GM18868 (cell line): ENCODE measurements around the gene NET1.

Experiments used
- ATAC-seq: cut with Tn5 transposase; IDR thresholded peaks from one replicate; pipeline ENCODE4 v1.9.1; 2021; ENCODE audit warnings: mild to moderate bottlenecking, moderate library complexity; ENCODE audit not compliant: unreplicated experiment

NET1 gene

DNA sequence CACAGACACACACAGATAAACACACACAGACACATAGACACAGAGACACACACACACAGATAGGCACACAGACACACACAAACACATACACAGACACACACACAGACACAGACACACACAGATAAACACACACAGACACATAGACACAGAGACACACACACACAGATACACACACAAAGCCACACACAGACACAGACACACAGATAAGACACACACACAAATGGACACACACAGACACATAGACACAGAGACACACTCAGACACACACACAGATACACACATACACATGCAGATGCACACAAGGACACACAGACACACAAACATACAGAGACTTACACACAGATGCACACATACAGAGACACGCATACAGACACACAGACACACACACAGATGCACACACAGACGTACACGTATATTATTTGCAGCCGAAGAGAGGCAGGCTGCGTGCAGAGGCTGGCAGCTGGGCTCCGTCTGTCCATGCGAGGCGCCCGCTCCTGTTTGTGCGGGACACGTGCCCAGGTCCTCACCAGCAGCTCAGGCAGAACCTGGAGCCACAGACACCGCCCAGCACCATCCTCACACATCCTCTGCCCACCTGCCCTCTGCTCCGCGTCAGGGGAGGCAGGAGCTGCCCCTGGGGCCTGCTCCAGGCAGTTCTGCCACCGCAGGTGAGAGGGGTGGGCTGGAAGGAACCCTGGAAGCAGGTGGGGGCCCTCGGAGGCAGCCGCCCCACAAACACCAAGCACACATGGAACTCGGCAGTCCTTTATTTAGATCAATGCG lies 85.8 kb downstream of the NET1 start:
- ATAC-seq: no peak

DNA sequence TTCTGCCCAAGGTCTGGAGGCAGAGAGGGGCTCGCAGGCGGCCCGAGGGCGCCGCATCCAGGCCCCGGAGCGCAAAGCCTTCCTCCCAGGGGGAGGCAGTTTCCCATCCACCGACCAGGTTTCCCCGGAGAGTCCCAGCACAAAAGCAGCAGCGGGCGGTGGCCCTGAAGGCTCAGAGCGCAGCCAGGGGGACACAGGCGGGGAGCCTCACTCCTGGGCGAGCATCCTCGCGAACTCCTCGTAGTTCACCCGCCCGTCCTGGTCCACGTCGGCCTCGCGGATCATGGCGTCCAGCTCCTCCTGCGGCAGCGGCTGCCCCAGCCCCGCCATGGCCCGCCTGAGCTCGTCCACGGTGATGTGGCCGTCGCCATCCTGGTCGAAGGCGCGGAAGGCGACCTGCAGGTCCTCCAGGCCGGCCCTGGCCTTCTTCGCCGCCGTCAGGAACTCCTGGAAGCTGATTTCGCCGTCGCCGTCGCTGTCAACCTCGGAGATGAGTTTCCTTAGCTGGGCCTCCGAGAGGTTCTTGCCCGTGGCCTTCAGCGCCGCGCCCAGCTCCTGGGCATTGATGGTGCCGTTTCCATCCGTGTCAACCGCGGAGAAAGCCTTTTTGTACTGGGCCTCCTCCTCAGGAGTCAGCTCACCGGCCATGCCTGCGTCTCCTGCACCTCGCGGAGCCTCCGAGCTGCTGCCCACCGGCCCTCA lies 86.6 kb downstream of the NET1 start:
- no peak for ATAC-seq

DNA sequence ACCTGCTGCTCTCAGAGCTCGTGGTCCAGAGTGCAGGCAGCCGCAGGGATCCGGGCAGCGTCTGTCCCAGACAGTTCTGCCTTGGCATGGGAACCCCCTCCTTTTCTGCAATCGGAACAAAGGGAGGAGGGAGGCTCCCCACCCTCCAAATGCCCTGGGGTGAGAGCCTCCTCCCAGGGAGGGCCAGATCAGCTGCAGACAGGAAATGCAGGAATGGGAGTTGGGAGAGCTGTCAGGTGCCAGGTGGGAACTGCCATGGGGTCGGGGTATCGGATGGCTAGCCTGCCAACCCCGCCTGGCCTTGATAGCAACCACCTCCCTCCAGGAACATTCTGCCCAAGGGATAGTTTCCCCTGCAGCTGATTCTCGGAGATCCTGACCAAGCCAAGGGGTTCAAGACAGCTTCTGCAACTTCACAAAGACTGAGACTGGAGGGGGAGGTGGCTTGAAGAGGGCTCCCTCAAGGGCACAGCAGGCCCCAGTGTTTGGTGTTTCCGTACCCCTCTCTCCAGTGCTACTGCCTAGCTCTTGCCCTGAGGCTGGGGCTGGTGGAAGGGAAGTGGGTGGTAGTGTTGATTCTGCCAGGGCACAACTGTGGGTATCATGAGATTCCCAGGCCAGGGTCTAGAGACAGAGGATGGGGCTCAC lies 87.3 kb downstream of the NET1 start, which contains the start of gene CALML5:
Gene CALML5, minus strand, starts transcription at position 78 of the 648 bp plus-strand sequence. CDS start 132 bp downstream, outside the sequence.
- no peak for ATAC-seq

DNA sequence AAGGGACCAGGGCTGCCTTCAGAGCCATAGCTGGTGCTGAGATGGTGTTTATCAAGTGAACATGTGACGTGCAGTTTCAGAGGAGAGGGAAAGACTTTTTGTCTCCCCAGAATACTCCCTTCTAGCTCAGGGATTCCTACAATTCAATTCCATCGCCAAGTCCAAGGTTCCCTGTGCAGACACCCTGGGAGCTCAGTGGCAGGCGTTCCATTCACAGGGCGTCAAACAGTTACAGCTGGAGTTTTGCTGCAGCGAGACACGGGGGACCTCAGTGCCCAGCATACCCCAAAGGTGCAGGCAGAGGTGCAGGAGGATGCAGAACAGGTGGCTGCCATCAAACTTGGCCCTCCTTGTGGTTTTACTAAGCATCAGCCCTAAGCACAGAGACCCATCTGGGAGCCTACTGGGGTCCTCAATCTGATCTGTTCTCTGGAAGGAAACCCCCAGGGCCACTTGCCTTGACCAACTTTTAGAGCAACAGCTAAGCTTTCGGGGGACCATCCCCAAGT lies 87.9 kb downstream of the NET1 start:
- ATAC-seq: no peak

DNA sequence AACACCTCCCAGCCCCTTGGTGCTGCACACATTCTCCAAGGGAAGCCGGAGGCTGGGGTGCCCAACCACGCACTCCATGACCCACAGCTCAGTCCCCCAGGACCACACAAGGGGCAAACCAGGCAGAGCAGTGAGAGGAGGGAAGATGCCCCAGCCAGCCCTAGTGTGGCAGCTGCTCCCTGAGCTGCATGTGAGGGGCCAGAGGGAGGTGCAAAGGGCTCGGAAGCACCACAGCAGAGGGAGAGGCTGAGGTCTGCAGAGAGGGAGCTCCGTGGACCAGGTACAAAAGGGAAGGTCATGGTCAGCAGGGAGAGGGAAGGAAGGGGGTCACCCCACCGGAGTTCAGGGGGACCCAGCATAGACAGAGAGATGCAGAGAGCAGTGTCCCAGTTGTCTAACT lies 88.6 kb downstream of the NET1 start:
- no peak for ATAC-seq

DNA sequence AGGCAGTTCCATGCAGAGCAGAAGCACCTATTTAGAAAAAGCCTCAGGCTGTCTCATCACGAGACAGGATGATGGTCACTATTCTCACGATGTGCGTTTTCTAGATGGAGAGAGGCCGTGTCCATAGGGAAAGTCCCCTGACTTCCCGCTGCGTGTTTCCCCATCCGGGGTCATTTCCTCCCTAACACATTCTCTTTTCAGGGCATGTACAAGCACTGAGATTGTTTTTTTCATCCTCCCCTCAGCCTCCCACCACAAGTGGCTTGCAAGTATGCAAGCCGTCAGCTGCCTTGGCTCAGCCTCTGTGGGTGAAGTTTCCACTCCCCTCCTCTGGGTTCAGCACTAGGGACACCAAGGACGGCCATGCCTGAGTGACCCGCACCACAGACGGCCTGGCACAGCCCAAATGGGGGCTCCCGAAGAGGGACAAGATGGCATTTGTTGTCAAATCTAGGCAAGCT lies 89.7 kb downstream of the NET1 start:
- ATAC-seq: no peak

DNA sequence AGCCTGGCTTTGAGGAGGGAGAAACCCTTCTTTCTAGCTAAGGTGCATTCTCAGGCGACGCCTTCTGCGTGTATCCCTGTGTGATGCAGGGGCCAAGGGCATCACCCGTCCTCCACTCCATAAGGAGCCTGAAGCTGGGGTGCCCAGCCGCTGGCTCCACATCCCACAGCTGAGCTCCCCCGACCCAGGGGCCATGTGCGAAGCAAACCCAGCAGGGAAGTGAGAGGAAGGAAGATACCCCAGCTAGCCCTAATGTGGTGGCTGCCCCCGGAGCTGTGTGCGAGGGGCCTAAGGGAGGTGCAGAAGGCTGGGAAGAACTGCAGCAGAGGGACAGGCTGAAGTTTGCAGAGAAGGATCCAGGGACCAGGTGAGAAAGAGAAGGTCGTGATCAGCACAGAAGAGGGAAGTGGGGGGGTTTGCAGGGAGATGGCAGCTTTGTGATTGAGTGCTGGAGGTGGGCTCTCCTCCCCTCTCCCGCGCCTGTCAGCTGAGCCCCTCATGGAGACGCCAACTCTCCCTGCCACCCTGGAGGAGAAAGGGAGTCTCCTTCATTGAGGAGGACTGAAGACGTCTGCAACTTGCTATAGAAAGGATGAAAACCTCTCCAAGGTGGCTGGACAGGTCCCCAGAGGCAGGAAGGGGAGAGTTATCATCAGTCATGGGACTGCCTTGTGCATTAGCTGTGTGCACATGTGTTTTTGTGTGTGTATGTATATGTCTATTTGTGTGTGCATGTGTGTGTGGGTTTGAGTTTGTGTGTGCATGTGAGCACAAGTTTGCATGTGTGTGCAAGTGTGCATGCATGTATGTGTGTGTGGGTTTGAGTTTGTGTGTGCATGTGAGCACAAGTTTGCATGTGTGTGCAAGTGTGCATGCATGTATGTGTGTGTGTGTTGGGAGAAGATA lies 90.5 kb downstream of the NET1 start:
- ATAC-seq: no peak

DNA sequence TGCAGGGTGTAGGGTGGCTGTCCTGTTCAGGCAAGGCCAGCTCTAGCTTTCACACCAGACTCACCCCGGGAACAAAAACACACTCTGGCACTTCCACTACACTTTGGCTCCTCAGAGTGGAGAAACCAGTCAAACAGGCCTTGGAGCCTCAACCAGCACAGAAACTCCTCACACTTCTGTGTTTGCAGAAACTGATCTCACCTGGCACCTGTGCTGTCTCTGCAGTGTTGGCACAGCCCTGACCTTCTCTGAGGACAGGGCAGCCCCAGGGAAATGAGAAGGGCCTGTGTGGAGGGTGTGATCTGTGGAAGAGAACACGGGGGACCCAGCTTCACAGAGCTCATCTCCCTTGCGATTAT lies 91.1 kb downstream of the NET1 start:
- no peak for ATAC-seq

DNA sequence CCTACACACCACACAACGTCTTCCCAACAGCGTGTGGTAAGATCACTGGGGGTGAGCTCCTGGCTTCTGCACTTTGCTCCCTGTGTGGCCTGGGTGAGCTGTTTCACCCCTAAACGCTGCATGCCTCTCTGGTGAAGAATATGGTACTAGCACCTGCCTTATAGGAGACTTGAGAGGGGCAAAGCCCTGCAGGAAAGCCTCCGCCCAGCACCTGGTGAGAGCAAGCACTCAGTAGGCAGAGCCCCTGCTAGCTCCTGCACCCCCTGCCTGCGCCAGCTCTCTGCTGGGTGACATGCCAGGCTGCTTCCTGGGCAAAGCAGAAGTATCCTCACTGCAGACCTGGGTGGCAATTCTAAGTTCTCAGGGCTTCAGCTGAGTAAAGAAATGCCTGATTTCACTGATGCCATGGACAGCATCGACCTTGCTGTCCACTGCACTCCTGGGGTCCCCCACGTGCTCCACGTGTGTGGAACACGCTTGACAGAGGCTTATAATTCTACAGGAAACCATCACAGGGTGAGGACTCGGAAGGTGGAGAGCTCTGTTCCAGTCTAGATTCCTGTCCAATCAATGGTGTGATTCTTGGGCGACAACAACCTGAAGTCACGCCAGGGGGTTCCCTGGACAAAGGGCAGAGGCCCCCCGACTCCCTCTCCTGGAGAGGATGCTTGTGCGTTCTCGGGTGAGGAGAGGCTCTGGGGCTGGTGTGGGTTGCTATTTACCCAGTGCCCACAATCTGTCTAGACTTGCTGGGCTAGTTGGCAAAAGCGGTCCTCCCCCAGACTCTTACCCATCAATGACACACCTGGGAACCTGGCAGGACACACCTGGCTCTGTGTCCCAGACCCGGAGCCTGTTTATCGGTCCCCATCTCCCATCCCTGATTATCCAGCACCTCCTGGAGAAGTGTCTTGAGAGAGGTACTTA lies 92.1 kb downstream of the NET1 start:
- ATAC-seq: no peak

DNA sequence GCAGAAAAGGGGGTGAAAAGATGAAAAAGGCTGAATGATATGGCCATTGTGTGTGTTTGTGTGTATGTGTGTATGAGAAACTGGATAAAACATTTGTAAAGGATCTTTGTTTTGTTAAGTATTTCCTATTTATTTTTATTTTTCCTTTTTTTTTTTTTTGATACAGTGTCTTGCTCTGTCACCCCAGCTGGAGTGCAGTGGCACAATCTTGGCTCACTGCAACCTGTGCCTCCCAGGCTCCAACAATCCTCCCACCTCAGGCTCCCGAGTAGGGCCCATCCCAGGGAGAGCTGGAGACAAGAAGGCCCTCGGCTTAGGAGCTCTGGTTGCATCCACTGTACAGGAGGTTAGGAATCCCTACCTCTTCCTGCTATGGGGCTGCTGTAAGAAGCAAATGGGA lies 93.9 kb downstream of the NET1 start:
- ATAC-seq: no peak

DNA sequence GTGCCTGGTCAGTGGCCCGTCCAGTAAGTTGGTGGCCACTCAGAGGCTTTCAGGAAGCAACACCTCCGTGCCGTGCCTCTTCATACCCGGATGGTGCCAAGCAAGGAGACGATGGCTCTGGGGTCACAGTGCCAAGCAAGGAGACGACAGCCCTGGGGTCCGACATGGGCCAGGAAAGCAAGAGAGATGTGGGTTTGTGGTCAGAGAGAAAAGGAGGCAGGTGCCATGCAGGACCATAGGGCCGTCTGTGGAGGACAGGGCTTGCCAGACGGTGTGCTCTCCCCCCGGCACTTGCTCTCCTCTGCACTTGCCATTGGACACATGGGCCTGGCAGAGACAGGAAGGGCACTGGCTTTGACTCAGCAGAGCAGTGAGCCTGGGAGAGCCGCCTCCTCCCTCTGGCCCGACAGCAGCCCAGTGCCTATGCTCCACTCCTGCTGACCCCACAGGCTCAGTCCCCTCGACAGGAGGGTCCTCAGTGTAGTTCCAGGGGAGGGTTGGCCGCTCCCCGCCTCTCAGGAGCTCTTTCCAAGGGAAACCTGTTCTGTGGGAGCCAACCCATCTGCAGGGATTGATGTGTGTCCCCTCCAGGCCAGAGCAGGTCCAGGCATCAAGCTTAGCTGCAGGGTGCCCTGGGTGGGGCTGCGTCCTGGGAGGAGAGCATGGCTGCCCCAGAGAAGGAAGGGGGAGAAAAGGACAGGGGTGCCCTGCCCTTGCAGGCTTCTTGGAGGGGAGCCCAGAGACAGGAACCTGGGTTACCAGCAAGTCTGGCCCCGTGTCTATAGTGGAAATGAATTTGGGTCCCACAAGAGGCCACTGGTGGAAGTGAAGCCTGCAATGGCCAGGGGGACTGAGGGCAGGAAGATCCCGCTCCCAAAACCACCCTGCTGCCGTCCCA lies 94.6 kb downstream of the NET1 start:
- ATAC-seq: no peak

DNA sequence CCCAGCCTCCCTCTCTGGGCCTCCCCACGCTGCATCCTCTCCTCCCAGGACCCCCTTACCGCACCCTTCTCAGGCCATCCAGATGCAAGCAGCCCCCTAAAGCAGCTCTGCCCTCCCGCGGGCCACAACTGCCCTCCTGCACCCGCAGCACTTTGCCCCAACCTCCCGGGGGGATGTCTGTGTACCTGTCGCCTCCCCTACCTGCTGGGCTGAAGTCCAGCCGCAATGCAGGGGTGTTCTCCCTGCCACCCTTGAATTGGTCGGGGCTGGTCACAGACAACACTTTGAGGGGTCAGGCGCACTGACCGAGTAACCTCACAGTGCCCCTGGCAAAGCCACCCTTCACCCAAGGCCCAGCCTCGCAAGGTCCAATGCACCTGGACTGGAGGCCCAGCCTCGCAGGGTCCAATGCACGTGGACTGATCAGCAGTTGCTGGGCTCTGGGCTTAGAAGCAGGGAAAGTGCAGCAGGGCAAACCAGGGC lies 95.3 kb downstream of the NET1 start:
- no peak for ATAC-seq

DNA sequence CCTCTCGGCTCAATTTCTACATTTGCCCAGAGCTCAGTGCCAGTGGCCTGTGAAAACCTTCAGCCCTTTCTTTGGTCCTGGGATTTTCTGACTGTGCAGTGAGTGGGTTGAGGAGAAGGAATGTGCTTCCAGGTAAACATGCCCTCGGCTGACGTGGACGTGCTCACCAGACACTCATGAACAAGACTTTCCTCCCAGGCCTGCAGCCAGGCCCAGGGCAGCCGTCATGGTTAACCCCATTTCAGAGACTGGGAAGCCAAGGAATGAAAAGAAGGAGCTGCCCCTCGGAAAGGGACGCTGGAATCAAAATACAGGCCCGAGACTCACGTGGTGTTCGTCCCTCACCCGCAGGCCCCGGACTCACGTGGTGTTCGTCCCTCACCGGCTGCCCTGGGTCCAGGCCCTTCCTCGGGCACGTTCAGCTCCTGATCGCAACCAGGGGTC lies 95.8 kb downstream of the NET1 start:
- no peak for ATAC-seq
